ENCODE data around the gene MYO1H. TPM values are rescaled to one million over a fixed set of nuclear protein-coding genes. Genes with fewer than 3 reads are reported as not detected.

Gene MYO1H
- total and polyA plus RNA-seq, 2 of the 13 experiments (the other 11 are each of a cell fraction or from before 2014, with no cell fraction given), result not detected

- TF ChIP-seq KAT2B (IDR thresholded peaks at IDR 0.05; ENCODE audit: borderline replicate concordance, low read depth, low read length), result no peak
- peak; percentile 89; the same call in 1 of the 2 replicates for TF ChIP-seq ZNF543 (CRISPR knock-in tag; IDR thresholded peaks at IDR 0.05)
- no peak for TF ChIP-seq HMG20B (CRISPR knock-in tag; conservative IDR thresholded peaks at IDR 0.05)
- peak; percentile 50; the same call in 1 of the 2 replicates for TF ChIP-seq ZNF724P (CRISPR knock-in tag; IDR thresholded peaks at IDR 0.05; ENCODE audit: borderline replicate concordance)
- no peak for TF ChIP-seq ZMAT5 (CRISPR knock-in tag; IDR thresholded peaks at IDR 0.05; ENCODE audit: borderline replicate concordance, low read depth)
- TF ChIP-seq ZNF512 (CRISPR knock-in tag; IDR thresholded peaks at IDR 0.05), result no peak
- no peak for TF ChIP-seq SRF (IDR thresholded peaks at IDR 0.05; ENCODE audit: low read depth, low read length)
- TF ChIP-seq ZNF484 (CRISPR knock-in tag; IDR thresholded peaks at IDR 0.05; ENCODE audit: borderline replicate concordance, low read depth), result 0 out of 2 replicates have a peak, but pooled peaks have one; percentile 43
- TF ChIP-seq HDAC1 (CRISPR knock-in tag; IDR thresholded peaks at IDR 0.05), result peak; percentile 95
- TF ChIP-seq, protein P1, sequence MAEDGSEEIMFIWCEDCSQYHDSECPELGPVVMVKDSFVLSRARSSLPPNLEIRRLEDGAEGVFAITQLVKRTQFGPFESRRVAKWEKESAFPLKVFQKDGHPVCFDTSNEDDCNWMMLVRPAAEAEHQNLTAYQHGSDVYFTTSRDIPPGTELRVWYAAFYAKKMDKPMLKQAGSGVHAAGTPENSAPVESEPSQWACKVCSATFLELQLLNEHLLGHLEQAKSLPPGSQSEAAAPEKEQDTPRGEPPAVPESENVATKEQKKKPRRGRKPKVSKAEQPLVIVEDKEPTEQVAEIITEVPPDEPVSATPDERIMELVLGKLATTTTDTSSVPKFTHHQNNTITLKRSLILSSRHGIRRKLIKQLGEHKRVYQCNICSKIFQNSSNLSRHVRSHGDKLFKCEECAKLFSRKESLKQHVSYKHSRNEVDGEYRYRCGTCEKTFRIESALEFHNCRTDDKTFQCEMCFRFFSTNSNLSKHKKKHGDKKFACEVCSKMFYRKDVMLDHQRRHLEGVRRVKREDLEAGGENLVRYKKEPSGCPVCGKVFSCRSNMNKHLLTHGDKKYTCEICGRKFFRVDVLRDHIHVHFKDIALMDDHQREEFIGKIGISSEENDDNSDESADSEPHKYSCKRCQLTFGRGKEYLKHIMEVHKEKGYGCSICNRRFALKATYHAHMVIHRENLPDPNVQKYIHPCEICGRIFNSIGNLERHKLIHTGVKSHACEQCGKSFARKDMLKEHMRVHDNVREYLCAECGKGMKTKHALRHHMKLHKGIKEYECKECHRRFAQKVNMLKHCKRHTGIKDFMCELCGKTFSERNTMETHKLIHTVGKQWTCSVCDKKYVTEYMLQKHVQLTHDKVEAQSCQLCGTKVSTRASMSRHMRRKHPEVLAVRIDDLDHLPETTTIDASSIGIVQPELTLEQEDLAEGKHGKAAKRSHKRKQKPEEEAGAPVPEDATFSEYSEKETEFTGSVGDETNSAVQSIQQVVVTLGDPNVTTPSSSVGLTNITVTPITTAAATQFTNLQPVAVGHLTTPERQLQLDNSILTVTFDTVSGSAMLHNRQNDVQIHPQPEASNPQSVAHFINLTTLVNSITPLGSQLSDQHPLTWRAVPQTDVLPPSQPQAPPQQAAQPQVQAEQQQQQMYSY (CRISPR knock-in tag; IDR thresholded peaks at IDR 0.05), result 0 out of 2 replicates have a peak, but pooled peaks have one; percentile 29
- TF ChIP-seq ZNF777 (CRISPR knock-in tag; IDR thresholded peaks at IDR 0.05), result no peak
- TF ChIP-seq, protein P2, sequence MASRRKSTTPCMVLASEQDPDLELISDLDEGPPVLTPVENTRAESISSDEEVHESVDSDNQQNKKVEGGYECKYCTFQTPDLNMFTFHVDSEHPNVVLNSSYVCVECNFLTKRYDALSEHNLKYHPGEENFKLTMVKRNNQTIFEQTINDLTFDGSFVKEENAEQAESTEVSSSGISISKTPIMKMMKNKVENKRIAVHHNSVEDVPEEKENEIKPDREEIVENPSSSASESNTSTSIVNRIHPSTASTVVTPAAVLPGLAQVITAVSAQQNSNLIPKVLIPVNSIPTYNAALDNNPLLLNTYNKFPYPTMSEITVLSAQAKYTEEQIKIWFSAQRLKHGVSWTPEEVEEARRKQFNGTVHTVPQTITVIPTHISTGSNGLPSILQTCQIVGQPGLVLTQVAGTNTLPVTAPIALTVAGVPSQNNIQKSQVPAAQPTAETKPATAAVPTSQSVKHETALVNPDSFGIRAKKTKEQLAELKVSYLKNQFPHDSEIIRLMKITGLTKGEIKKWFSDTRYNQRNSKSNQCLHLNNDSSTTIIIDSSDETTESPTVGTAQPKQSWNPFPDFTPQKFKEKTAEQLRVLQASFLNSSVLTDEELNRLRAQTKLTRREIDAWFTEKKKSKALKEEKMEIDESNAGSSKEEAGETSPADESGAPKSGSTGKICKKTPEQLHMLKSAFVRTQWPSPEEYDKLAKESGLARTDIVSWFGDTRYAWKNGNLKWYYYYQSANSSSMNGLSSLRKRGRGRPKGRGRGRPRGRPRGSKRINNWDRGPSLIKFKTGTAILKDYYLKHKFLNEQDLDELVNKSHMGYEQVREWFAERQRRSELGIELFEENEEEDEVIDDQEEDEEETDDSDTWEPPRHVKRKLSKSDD (CRISPR knock-in tag; IDR thresholded peaks at IDR 0.05; ENCODE audit: low read depth), result no peak
- peak; percentile 44; the same call in 1 of the 2 replicates for TF ChIP-seq ZNF225 (CRISPR knock-in tag; IDR thresholded peaks at IDR 0.05)
- TF ChIP-seq, protein P3, sequence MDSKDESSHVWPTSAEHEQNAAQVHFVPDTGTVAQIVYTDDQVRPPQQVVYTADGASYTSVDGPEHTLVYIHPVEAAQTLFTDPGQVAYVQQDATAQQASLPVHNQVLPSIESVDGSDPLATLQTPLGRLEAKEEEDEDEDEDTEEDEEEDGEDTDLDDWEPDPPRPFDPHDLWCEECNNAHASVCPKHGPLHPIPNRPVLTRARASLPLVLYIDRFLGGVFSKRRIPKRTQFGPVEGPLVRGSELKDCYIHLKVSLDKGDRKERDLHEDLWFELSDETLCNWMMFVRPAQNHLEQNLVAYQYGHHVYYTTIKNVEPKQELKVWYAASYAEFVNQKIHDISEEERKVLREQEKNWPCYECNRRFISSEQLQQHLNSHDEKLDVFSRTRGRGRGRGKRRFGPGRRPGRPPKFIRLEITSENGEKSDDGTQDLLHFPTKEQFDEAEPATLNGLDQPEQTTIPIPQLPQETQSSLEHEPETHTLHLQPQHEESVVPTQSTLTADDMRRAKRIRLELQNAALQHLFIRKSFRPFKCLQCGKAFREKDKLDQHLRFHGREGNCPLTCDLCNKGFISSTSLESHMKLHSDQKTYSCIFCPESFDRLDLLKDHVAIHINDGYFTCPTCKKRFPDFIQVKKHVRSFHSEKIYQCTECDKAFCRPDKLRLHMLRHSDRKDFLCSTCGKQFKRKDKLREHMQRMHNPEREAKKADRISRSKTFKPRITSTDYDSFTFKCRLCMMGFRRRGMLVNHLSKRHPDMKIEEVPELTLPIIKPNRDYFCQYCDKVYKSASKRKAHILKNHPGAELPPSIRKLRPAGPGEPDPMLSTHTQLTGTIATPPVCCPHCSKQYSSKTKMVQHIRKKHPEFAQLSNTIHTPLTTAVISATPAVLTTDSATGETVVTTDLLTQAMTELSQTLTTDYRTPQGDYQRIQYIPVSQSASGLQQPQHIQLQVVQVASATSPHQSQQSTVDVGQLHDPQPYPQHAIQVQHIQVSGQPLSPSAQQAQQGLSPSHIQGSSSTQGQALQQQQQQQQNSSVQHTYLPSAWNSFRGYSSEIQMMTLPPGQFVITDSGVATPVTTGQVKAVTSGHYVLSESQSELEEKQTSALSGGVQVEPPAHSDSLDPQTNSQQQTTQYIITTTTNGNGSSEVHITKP (CRISPR knock-in tag; IDR thresholded peaks at IDR 0.05; ENCODE audit: low read depth), result no peak
Measured at GRCh38 chr12:109477185-109477962, 129.7 kb downstream of the MYO1H start, which contains the start of the genes KCTD10 and UBE3B (continued).

All from HepG2 (cell line).